H1 (cell line): Measurements from ENCODE around the gene TUBGCP3.

Experiments used
- BRCA1 ChIP-seq: IDR thresholded peaks from 2 replicates; pipeline ENCODE4 v1.6.1; 2012; ENCODE audit warnings: low read depth, low read length, improper control_type of control experiment
- CBX5 ChIP-seq: fragments of 300-800, 300-1000 bp; sonication (generic); IDR thresholded peaks from 2 replicates; pipeline ENCODE4 v1.7.1; 2016; ENCODE audit warnings: antibody characterized with exemption, low read length, low read depth
- CHD1 ChIP-seq: IDR thresholded peaks from 2 replicates; pipeline ENCODE4 v1.6.1; 2012; ENCODE audit warnings: low read depth, low read length, improper control_type of control experiment
- CTCF ChIP-seq, 3 experiments: IDR thresholded peaks; 1 replicate in 2 of 3; 2 replicates in 1 of 3; pipeline versions ENCODE4 v1.5.1 to v1.6.1; 2011; ENCODE audit warnings: low read length in 3 of 3, mild to moderate bottlenecking in 3 of 3, inconsistent platforms in 2 of 3, low read depth in 1 of 3, moderate library complexity in 1 of 3; ENCODE audit not compliant: insufficient read depth in 1 of 3; ENCODE audit errors: control extremely low read depth in 1 of 3
- HDAC2 ChIP-seq, 2 experiments: fragments of 300-600 bp in 1 of 2; sonication (generic) in 1 of 2; IDR thresholded peaks; 2 replicates each; pipeline ENCODE4 v1.6.1; 2011 to 2012; ENCODE audit warnings: low read depth in 2 of 2, low read length in 2 of 2, mild to moderate bottlenecking in 2 of 2, moderate library complexity in 2 of 2, borderline replicate concordance in 1 of 2, inconsistent platforms in 1 of 2
- KDM1A ChIP-seq: fragments of 200-600, 300-600 bp; sonication (generic); IDR thresholded peaks from 2 replicates; pipeline ENCODE4 v1.7.1; 2016; ENCODE audit warnings: mild to moderate bottlenecking, low read length, borderline replicate concordance
- MAX ChIP-seq: IDR thresholded peaks from 2 replicates; pipeline ENCODE4 v1.6.1; 2012; ENCODE audit warnings: inconsistent platforms
- POLR2A ChIP-seq, 2 experiments: IDR thresholded peaks; 1 replicate in 1 of 2; 2 replicates in 1 of 2; pipeline ENCODE4 v1.6.1; 2011; ENCODE audit warnings: low read depth in 2 of 2, low read length in 2 of 2, mild to moderate bottlenecking in 2 of 2; ENCODE audit errors: control extremely low read depth in 1 of 2
- POLR2AphosphoS5 ChIP-seq: IDR thresholded peaks from 2 replicates; pipeline ENCODE4 v1.6.1; 2011; ENCODE audit warnings: low read depth, low read length
- RAD21 ChIP-seq, 2 experiments: IDR thresholded peaks in 1 of 2; conservative IDR thresholded peaks in 1 of 2; 2 replicates each; pipeline ENCODE4 v1.6.1; 2011; ENCODE audit warnings: low read depth in 2 of 2, low read length in 2 of 2, improper control_type of control experiment in 1 of 2, inconsistent platforms in 1 of 2, mild to moderate bottlenecking in 1 of 2, moderate library complexity in 1 of 2
- RBBP5 ChIP-seq: IDR thresholded peaks from 2 replicates; pipeline ENCODE4 v1.7.1; 2012; ENCODE audit warnings: low read depth, mild to moderate bottlenecking, inconsistent platforms, low read length, moderate library complexity, borderline replicate concordance
- USF2 ChIP-seq: IDR thresholded peaks from 2 replicates; pipeline ENCODE4 v1.6.1; 2011; ENCODE audit warnings: low read length, improper control_type of control experiment

GRCh38 chr13:112474869-112475268, 113.1 kb downstream of the TUBGCP3 start:
- no peak for TF ChIP-seq CHD1
- TF ChIP-seq KDM1A: no peak
- TF ChIP-seq CBX5: no peak
- no peak for TF ChIP-seq CTCF (IDR thresholded peaks at IDR 0.05; ENCODE audit: control extremely low read depth in 1 of 3, insufficient read depth in 1 of 3, low read depth in 1 of 3, low read length in 3 of 3)
- TF ChIP-seq POLR2AphosphoS5: no peak
- TF ChIP-seq HDAC2 (IDR thresholded peaks at IDR 0.05; ENCODE audit: borderline replicate concordance in 1 of 2, low read depth in 2 of 2, low read length in 2 of 2): no peak
- no peak for TF ChIP-seq RBBP5
- TF ChIP-seq USF2: no peak
- TF ChIP-seq RAD21 (IDR thresholded peaks at IDR 0.05 in 1 of 2, conservative IDR thresholded peaks at IDR 0.05 in 1 of 2; ENCODE audit: low read depth in 2 of 2, low read length in 2 of 2): no peak
- TF ChIP-seq MAX: no peak
- TF ChIP-seq BRCA1: no peak
- TF ChIP-seq POLR2A (IDR thresholded peaks at IDR 0.05; ENCODE audit: control extremely low read depth in 1 of 2, low read depth in 2 of 2, low read length in 2 of 2): no peak
